ENCODE measurements around the gene ABRACL.
"Not testable (repeated sequence)": the region's sequence is repeated elsewhere in the genome, so short reads cannot be mapped to it uniquely, and the experiment has no call there.

DNA sequence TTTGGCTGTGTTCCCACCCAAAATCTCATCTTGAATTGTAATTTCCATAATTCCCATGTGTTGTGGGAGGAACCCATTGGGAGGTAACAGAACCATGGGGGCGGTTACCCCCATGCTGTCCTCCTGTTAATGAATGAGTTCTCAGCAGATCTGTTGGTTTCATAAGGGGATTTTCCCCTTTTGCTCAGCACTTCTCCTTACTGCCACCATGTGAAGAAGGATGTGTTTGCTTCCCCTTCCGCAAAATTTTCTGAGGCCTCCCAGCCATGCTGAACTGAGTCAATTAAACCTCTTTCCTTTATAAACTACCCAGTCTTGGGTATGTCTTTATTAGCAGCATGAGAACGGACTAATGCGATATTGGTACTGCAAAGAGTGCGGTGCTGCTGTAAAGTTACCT lies 35.6 kb upstream of the ABRACL start:
- not testable (repeated sequence) for TF ChIP-seq POLR2A (IDR thresholded peaks at IDR 0.05)
- TF ChIP-seq, protein P1, sequence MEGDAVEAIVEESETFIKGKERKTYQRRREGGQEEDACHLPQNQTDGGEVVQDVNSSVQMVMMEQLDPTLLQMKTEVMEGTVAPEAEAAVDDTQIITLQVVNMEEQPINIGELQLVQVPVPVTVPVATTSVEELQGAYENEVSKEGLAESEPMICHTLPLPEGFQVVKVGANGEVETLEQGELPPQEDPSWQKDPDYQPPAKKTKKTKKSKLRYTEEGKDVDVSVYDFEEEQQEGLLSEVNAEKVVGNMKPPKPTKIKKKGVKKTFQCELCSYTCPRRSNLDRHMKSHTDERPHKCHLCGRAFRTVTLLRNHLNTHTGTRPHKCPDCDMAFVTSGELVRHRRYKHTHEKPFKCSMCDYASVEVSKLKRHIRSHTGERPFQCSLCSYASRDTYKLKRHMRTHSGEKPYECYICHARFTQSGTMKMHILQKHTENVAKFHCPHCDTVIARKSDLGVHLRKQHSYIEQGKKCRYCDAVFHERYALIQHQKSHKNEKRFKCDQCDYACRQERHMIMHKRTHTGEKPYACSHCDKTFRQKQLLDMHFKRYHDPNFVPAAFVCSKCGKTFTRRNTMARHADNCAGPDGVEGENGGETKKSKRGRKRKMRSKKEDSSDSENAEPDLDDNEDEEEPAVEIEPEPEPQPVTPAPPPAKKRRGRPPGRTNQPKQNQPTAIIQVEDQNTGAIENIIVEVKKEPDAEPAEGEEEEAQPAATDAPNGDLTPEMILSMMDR (IDR thresholded peaks at IDR 0.05), result not testable (repeated sequence)
